K562 (cell line): Measurements from ENCODE around the gene PRSS27. TPM values are rescaled to one million over a fixed set of nuclear protein-coding genes. Genes with fewer than 3 reads are reported as not detected.
A peak's percentile ranks its signal among the peaks of the same experiment; 100 is the strongest.

Experiments
- ATAC-seq: fragments of 200-7000 bp; cut with Tn5 transposase; 3 replicates; pipeline ENCODE4 v1.9.1; 2020; ENCODE audit warnings: moderate library complexity
- BruUV-seq: library from RNA; stranded (reverse); fragments of 400-500 nt; replicated peaks from 2 replicates; lab custom pipeline; 2021; lab: Mats Ljungman, UMichigan
- CTCF ChIA-PET: fragments of 300-600 bp; formaldehyde crosslinking; extraction: SDS; loops from one replicate; lab custom pipeline; 2021; ENCODE audit warnings: low intra/inter-chr PET ratio; lab: Yijun Ruan, JAX
- POLR2A ChIA-PET: fragments of 300-600, 350-650 bp; sonication (Branson Sonifier 250); formaldehyde crosslinking; extraction: SDS; loops from one replicate; lab custom pipeline; 2021; ENCODE audit warnings: antibody characterized with exemption, inconsistent platforms; lab: Yijun Ruan, JAX
- DNase-seq, 4 experiments: peaks; one replicate each; pipeline versions ENCODE4 v3.0.0 to v3.0.0-alpha.2; 2011 to 2018; ENCODE audit warnings: low spot score in 3 of 4, mixed read lengths in 3 of 4; ENCODE audit errors: extremely low read depth in 1 of 4
- FAIRE-seq: peaks from 2 replicates; lab custom pipeline; 2011; peaks lifted over from hg19 to GRCh38; lab: Jason Lieb, UNC
- H2AFZ ChIP-seq: 2 replicates; pipeline ENCODE4 v1.6.0; 2011; ENCODE audit warnings: low read depth, low read length, control low read depth, inconsistent platforms
- H3K27ac ChIP-seq: fragments of 200-600 bp; 3 replicates; pipeline ENCODE4 v1.8.0; 2011; ENCODE audit warnings: low read depth, mild to moderate bottlenecking, control low read depth, inconsistent platforms, low read length, moderate library complexity, mixed read lengths; ENCODE audit errors: extremely low read depth
- H3K27me3 ChIP-seq, 2 experiments: fragments of 300-600 bp in 1 of 2; 2 replicates in 1 of 2; 3 replicates in 1 of 2; pipeline versions ENCODE4 v1.6.0 to v1.8.0; 2011; ENCODE audit warnings: inconsistent platforms in 2 of 2, low read length in 2 of 2, mild to moderate bottlenecking in 1 of 2, mixed read lengths in 1 of 2, moderate library complexity in 1 of 2; ENCODE audit not compliant: control insufficient read depth in 2 of 2, insufficient read depth in 2 of 2
- H3K36me3 ChIP-seq: fragments of 300-600 bp; 3 replicates; pipeline ENCODE4 v1.8.0; 2011; ENCODE audit warnings: mild to moderate bottlenecking, low read length, inconsistent platforms; ENCODE audit not compliant: control insufficient read depth, insufficient read depth
- H3K4me1 ChIP-seq, 2 experiments: fragments of 200-600 bp in 1 of 2; replicated peaks in 1 of 2; 2 replicates in 1 of 2; 3 replicates in 1 of 2; pipeline versions ENCODE4 v1.5.1 to v1.8.0; 2011; ENCODE audit warnings: inconsistent platforms in 2 of 2, low read length in 2 of 2, mild to moderate bottlenecking in 1 of 2, mixed read lengths in 1 of 2, moderate library complexity in 1 of 2; ENCODE audit not compliant: control insufficient read depth in 2 of 2, insufficient read depth in 2 of 2
- H3K4me2 ChIP-seq: 2 replicates; pipeline ENCODE4 v1.6.1; 2011; ENCODE audit warnings: low read length, control low read depth, inconsistent platforms, mixed read lengths; ENCODE audit not compliant: insufficient read depth
- H3K4me3 ChIP-seq: fragments of 200-600 bp; sonication (generic), shearing (Covaris generic); 2 replicates; pipeline ENCODE4 v1.5.1; 2016; ENCODE audit warnings: control low read depth, inconsistent platforms
- H3K79me2 ChIP-seq: fragments of 200-600 bp; 3 replicates; pipeline ENCODE4 v1.8.0; 2011; ENCODE audit warnings: low read length, inconsistent platforms; ENCODE audit not compliant: control insufficient read depth, insufficient read depth
- H3K9ac ChIP-seq, 2 experiments: 2 replicates each; pipeline versions ENCODE4 v1.6.0 to v1.6.1; 2011; ENCODE audit warnings: low read depth in 2 of 2, low read length in 2 of 2, control low read depth in 1 of 2, inconsistent platforms in 1 of 2, mild to moderate bottlenecking in 1 of 2, mixed read lengths in 1 of 2; ENCODE audit not compliant: insufficient read depth in 1 of 2
- H3K9me1 ChIP-seq: one replicate; pipeline ENCODE4 v1.6.0; 2011; ENCODE audit warnings: inconsistent platforms, mild to moderate bottlenecking, low read length, moderate library complexity; ENCODE audit not compliant: control insufficient read depth, insufficient read depth
- H3K9me3 ChIP-seq: replicated peaks from 2 replicates; pipeline ENCODE4 v1.5.1; 2011; ENCODE audit warnings: low read depth, low read length, inconsistent platforms; ENCODE audit not compliant: control insufficient read depth, insufficient read depth
- H4K20me1 ChIP-seq: replicated peaks from 2 replicates; pipeline ENCODE4 v1.6.1; 2011; ENCODE audit warnings: low read length, inconsistent platforms, mixed read lengths; ENCODE audit not compliant: control insufficient read depth, insufficient read depth
- EP300 ChIP-seq: IDR thresholded peaks from 2 replicates; pipeline ENCODE4 v1.6.1; 2012; ENCODE audit warnings: low read length, improper control_type of control experiment
- MYNN ChIP-seq, 2 experiments: sonication (generic); formaldehyde crosslinking in 1 of 2; IDR thresholded peaks; 2 replicates each; pipeline versions ENCODE4 v1.5.0 to v1.6.1; 2016 to 2020; ENCODE audit warnings: antibody characterized with exemption in 1 of 2, missing genetic modification reagents in 1 of 2
- ZNF311 ChIP-seq: fragments of 250-450 bp; sonication (Bioruptor Pico); IDR thresholded peaks from 2 replicates; pipeline ENCODE4 v1.4.0; 2020; ENCODE audit warnings: mild to moderate bottlenecking, moderate library complexity
- WGBS: fragments of 100-300 bp; shearing (Covaris generic); methylation state at CpG from one replicate; pipeline ENCODE4 v1.1.6; 2016; ENCODE audit warnings: low coverage, mixed read lengths; ENCODE audit not compliant: insufficient coverage; ENCODE audit errors: missing lambda C conversion rate; 5-methylcytosine and 5-hydroxymethylcytosine counted together
- in situ Hi-C: fragments of 300-500 bp; cut with MboI; formaldehyde crosslinking; loops from 4 replicates; pipeline ENCODE4 v1.15.0; 2018; ENCODE audit warnings: inconsistent platforms, mixed read lengths
- intact Hi-C: fragments of 100-400 bp; cut with micrococcal nuclease; formaldehyde crosslinking; loops from 2 replicates; pipeline ENCODE4 v1.14.2; 2022
- polyA plus RNA-seq, 8 experiments: library from polyadenylated mRNA; depleted of rRNA in 4 of 8; stranded (reverse) in 5 of 8; unstranded in 3 of 8; fragments of >200 nt; fragmentation: Nextera tagmentation in 2 of 8; fragmentation: Illumina TruSeq in 1 of 8; extraction: Ambion mirVana in 2 of 8; extraction: Trizol in 1 of 8; gene quantifications; 2 replicates each; pipeline versions ENCODE4 v1.2.1 to v1.2.3, GENCODE V29; 2011 to 2014; ENCODE audit warnings: inconsistent platforms in 1 of 8, missing spikeins in 1 of 8
- total RNA-seq, 7 experiments: library from RNA; depleted of rRNA in 6 of 7; stranded (reverse); fragments of >200 nt in 6 of 7; fragmentation: Illumina TruSeq in 2 of 7; extraction: Trizol in 2 of 7; gene quantifications; 2 replicates each; pipeline versions ENCODE4 v1.2.1 to v1.2.3, GENCODE V29; 2011 to 2021; ENCODE audit warnings: low replicate concordance in 1 of 7
- TF ChIP-seq, protein P1 (sequence below): fragments of 250-450 bp; sonication (Bioruptor Pico); IDR thresholded peaks from 2 replicates; pipeline ENCODE4 v1.4.0; 2020; ENCODE audit warnings: borderline replicate concordance
- TF ChIP-seq, protein P2 (sequence below): fragments of 250-450 bp; sonication (Bioruptor Pico); IDR thresholded peaks from 2 replicates; pipeline ENCODE4 v1.9.0; 2021; ENCODE audit warnings: mild to moderate bottlenecking, inconsistent platforms
- TF ChIP-seq, protein P3 (sequence below), 3 experiments: fragments of 200-800 bp in 1 of 3; sonication (Bioruptor generic) in 1 of 3; sonication (generic) in 1 of 3; formaldehyde crosslinking in 1 of 3; IDR thresholded peaks; 2 replicates each; pipeline versions ENCODE4 v1.6.1 to v1.8.0; 2016 to 2022; ENCODE audit warnings: mild to moderate bottlenecking in 2 of 3, missing compliant biosample characterization in 2 of 3, missing genetic modification characterization in 2 of 3, missing genetic modification reagents in 1 of 3
- TF ChIP-seq, protein P4 (sequence below): sonication (generic); formaldehyde crosslinking; IDR thresholded peaks from 2 replicates; pipeline ENCODE4 v1.8.1; 2023; ENCODE audit warnings: missing genetic modification reagents, mild to moderate bottlenecking, borderline replicate concordance

PRSS27 gene
- total and polyA plus RNA-seq, 9 of the 15 experiments (the other 6 are each of a cell fraction or from before 2014, with no cell fraction given) = 0.09 to 0.20 (median 0.17) TPM; not detected in 5

DNA sequence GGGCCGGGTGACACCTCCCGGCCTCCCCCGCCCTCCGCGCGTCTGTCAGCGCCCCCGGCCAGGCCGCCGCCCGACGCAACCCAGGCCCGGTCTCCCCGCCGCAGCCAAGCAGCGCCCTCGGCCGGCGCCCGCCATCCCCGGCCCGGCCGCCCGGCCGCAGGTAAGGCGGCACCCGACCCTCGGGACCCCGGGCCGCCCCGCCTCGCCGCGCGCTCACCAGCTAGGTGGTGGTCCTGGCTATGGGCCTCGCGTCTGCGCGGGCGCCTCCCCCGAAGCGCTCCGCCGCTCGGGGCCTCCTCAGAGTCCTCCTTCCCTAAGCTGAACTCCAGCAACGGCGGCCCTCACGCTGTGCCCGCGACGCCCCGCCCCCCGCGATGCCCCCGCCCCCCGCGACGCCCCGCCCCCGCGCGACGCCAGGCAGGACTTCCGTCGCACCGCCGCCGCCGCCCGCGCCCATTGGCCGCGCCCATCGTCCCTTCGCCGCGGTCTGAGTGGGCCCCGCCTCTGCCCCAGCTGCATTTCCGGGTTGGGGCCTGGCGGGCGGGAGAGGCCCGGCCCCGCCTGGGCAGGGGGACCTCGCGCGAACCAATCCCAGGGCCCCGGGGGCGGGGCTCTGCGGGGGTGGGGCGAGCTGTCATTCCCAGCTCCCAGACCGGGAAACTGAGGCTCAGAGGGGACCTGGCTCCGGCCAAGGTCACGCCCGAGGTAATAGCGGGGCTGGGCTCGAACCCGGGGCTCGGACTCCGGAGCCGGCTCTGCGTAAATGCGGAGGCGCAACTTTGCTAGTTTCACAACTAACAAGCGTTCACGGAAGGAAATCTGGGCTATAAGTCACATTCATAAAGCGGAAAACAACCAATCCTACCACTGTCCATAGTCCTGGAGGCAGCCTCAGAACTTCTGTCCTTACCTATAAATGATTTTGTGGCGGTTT, 46.7 kb downstream of the PRSS27 start:
- peak overlapping the region; percentile 87; the same call in 1 of the 2 replicates for H2AFZ ChIP-seq
- DNase-seq (peak; percentile 94 to 95 (median 95)), FAIRE-seq (no peak), ATAC-seq (peak; percentile 98)
- ChIA-PET CTCF (interaction anchor here (0.5 kb wide), 1 partner anchor 136 kb away, joined by 4 read pairs; the partner anchor contains the start of gene PDPK1), POLR2A (interaction anchor here (0.6 to 1.0 kb wide), 4 partner anchors 8 to 169 kb away, joined by 3 to 5 read pairs (median 4); partner anchors contain the start of gene KCTD5)
- peak overlapping the region; percentile 83 for H3K4me2 ChIP-seq
- peaks cover 3 to 16% of the 10 kb centered on the region in 2 experiments; a peak in 4 of 5 replicates for H3K4me1 ChIP-seq
- H3K36me3 ChIP-seq = peaks cover 14% of the 10 kb centered on the region; the same call in 1 of the 3 replicates
- 1% methylated on average over 42 of the region's 107 CpGs for WGBS
- no peaks in the 10 kb centered on the region for H4K20me1 ChIP-seq
- peak overlapping the region; percentile 63 for H3K4me3 ChIP-seq
- peak overlapping the region; percentile 46 to 91; a peak in 3 of 4 replicates for H3K9ac ChIP-seq
- H3K27me3 ChIP-seq = no peaks in the 10 kb centered on the region
- H3K27ac ChIP-seq = peak overlapping the region; percentile 72
- in situ Hi-C loops (no loop called here), intact Hi-C loops (no loop called here)
- no peaks in the 10 kb centered on the region for H3K9me3 ChIP-seq
- H3K9me1 ChIP-seq = no peaks in the 10 kb centered on the region
- no TSS peak for BruUV-seq
- peaks cover 16% of the 10 kb centered on the region for H3K79me2 ChIP-seq
- TF ChIP-seq EP300 = no peak
- TF ChIP-seq, protein P1, sequence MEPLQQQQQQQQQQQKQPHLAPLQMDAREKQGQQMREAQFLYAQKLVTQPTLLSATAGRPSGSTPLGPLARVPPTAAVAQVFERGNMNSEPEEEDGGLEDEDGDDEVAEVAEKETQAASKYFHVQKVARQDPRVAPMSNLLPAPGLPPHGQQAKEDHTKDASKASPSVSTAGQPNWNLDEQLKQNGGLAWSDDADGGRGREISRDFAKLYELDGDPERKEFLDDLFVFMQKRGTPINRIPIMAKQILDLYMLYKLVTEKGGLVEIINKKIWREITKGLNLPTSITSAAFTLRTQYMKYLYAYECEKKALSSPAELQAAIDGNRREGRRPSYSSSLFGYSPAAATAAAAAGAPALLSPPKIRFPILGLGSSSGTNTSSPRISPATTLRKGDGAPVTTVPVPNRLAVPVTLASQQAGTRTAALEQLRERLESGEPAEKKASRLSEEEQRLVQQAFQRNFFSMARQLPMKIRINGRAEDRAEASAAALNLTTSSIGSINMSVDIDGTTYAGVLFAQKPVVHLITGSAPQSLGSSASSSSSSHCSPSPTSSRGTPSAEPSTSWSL (CRISPR knock-in tag) = no peak
- TF ChIP-seq MYNN (IDR thresholded peaks at IDR 0.05) = no peak
- TF ChIP-seq MYNN (CRISPR knock-in tag; IDR thresholded peaks at IDR 0.05) = no peak
- TF ChIP-seq, protein P2, sequence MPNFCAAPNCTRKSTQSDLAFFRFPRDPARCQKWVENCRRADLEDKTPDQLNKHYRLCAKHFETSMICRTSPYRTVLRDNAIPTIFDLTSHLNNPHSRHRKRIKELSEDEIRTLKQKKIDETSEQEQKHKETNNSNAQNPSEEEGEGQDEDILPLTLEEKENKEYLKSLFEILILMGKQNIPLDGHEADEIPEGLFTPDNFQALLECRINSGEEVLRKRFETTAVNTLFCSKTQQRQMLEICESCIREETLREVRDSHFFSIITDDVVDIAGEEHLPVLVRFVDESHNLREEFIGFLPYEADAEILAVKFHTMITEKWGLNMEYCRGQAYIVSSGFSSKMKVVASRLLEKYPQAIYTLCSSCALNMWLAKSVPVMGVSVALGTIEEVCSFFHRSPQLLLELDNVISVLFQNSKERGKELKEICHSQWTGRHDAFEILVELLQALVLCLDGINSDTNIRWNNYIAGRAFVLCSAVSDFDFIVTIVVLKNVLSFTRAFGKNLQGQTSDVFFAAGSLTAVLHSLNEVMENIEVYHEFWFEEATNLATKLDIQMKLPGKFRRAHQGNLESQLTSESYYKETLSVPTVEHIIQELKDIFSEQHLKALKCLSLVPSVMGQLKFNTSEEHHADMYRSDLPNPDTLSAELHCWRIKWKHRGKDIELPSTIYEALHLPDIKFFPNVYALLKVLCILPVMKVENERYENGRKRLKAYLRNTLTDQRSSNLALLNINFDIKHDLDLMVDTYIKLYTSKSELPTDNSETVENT (CRISPR knock-in tag) = 0 out of 2 replicates have a peak, but pooled peaks have one; percentile 63
- no peak for TF ChIP-seq ZNF311 (CRISPR knock-in tag)
- TF ChIP-seq, protein P3, sequence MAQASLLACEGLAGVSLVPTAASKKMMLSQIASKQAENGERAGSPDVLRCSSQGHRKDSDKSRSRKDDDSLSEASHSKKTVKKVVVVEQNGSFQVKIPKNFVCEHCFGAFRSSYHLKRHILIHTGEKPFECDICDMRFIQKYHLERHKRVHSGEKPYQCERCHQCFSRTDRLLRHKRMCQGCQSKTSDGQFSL (CRISPR knock-in tag; IDR thresholded peaks at IDR 0.05) = no peak
- TF ChIP-seq, protein P3 (tag; IDR thresholded peaks at IDR 0.05) = no peak
- TF ChIP-seq, protein P4, sequence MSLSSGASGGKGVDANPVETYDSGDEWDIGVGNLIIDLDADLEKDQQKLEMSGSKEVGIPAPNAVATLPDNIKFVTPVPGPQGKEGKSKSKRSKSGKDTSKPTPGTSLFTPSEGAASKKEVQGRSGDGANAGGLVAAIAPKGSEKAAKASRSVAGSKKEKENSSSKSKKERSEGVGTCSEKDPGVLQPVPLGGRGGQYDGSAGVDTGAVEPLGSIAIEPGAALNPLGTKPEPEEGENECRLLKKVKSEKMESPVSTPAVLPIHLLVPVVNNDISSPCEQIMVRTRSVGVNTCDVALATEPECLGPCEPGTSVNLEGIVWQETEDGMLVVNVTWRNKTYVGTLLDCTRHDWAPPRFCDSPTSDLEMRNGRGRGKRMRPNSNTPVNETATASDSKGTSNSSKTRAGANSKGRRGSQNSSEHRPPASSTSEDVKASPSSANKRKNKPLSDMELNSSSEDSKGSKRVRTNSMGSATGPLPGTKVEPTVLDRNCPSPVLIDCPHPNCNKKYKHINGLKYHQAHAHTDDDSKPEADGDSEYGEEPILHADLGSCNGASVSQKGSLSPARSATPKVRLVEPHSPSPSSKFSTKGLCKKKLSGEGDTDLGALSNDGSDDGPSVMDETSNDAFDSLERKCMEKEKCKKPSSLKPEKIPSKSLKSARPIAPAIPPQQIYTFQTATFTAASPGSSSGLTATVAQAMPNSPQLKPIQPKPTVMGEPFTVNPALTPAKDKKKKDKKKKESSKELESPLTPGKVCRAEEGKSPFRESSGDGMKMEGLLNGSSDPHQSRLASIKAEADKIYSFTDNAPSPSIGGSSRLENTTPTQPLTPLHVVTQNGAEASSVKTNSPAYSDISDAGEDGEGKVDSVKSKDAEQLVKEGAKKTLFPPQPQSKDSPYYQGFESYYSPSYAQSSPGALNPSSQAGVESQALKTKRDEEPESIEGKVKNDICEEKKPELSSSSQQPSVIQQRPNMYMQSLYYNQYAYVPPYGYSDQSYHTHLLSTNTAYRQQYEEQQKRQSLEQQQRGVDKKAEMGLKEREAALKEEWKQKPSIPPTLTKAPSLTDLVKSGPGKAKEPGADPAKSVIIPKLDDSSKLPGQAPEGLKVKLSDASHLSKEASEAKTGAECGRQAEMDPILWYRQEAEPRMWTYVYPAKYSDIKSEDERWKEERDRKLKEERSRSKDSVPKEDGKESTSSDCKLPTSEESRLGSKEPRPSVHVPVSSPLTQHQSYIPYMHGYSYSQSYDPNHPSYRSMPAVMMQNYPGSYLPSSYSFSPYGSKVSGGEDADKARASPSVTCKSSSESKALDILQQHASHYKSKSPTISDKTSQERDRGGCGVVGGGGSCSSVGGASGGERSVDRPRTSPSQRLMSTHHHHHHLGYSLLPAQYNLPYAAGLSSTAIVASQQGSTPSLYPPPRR = no peak
